ENCODE data around the gene TEKT3. TPM values are rescaled to one million over a fixed set of nuclear protein-coding genes. Genes with fewer than 3 reads are reported as not detected.

TEKT3 gene
- total RNA-seq = not detected

GRCh38 chr17:15341385-15341849 is at the start of gene TEKT3:
Gene TEKT3 (minus strand): TSS chr17:15341597. CDS start chr17:15331585, 10,012 bp downstream.
- no peaks in the 10 kb centered on the region for H3K27me3 ChIP-seq
- H3K4me1 ChIP-seq = peaks cover 4 to 5% of the 10 kb centered on the region in 2 donors
- H3K4me3 ChIP-seq = peak within 1 kb of the TSS; percentile 24 to 62
- peak; percentile 36 to 86 for DNase-seq (ENCODE audit: low spot score in 2 of 2)
- no peaks in the 10 kb centered on the region for H3K36me3 ChIP-seq
- intact Hi-C loops (cut with DNase I) = no loop called here
- H3K27ac ChIP-seq = no peak within 1 kb of the TSS
- H3K9me3 ChIP-seq = peaks cover 0 to 6% of the 10 kb centered on the region in 2 donors
- TF ChIP-seq CTCF (IDR thresholded peaks at IDR 0.05) = no peak

GRCh38 chr17:15388356-15389041 is 47.1 kb upstream of the TEKT3 start:
- DNase-seq (ENCODE audit: low spot score in 2 of 2) = no peak
- Histone ChIP-seq H3K27ac (no peak overlapping the region), H3K9me3 (no peaks in the 10 kb centered on the region), H3K4me1 (no peaks in the 10 kb centered on the region), H3K36me3 (no peaks in the 10 kb centered on the region), H3K27me3 (no peaks in the 10 kb centered on the region), H3K4me3 (no peak overlapping the region)
- intact Hi-C loops (cut with DNase I) = no loop called here
- no peak for TF ChIP-seq CTCF (IDR thresholded peaks at IDR 0.05)

- Histone ChIP-seq H3K27me3 (no peaks in the 10 kb centered on the region), H3K36me3 (no peaks in the 10 kb centered on the region), H3K4me1 (no peaks in the 10 kb centered on the region), H3K27ac (no peak overlapping the region), H3K4me3 (no peak overlapping the region), H3K9me3 (no peaks in the 10 kb centered on the region)
- intact Hi-C loops (cut with DNase I) = no loop called here
- DNase-seq (ENCODE audit: low spot score in 2 of 2) = no peak
- no peak for TF ChIP-seq CTCF (IDR thresholded peaks at IDR 0.05)
Measured at GRCh38 chr17:15386083-15386482, 44.7 kb upstream of the TEKT3 start.

- intact Hi-C loops (cut with DNase I) = no loop called here
- Histone ChIP-seq H3K9me3 (no peaks in the 10 kb centered on the region), H3K27ac (no peak overlapping the region), H3K4me1 (no peaks in the 10 kb centered on the region), H3K27me3 (no peaks in the 10 kb centered on the region), H3K4me3 (no peak overlapping the region), H3K36me3 (no peaks in the 10 kb centered on the region)
- TF ChIP-seq CTCF (IDR thresholded peaks at IDR 0.05) = no peak
- no peak for DNase-seq (ENCODE audit: low spot score in 2 of 2)
Measured at GRCh38 chr17:15385305-15385704, 43.9 kb upstream of the TEKT3 start.

GRCh38 chr17:15384142-15384787 is 42.9 kb upstream of the TEKT3 start:
- intact Hi-C loops (cut with DNase I) = no loop called here
- no peak for TF ChIP-seq CTCF (IDR thresholded peaks at IDR 0.05)
- H3K36me3 ChIP-seq = no peaks in the 10 kb centered on the region
- no peaks in the 10 kb centered on the region for H3K27me3 ChIP-seq
- no peak for DNase-seq (ENCODE audit: low spot score in 2 of 2)
- peak overlapping the region; percentile 22 to 35 for H3K27ac ChIP-seq
- H3K4me3 ChIP-seq = peak overlapping the region; percentile 20 to 55
- H3K4me1 ChIP-seq = no peaks in the 10 kb centered on the region
- no peaks in the 10 kb centered on the region for H3K9me3 ChIP-seq

Data from ascending aorta (tissue), 2 donors.